Activated T-cell treated with anti-CD3 and anti-CD28 coated beads, Interleukin-2, amount 50 U/mL, for 1 hour (primary cell): Measurements from ENCODE around the gene KRT3.

ENCODE experiments used
- DNase-seq: peaks from one replicate; pipeline ENCODE4 v3.0.0-alpha.2; 2020

The KRT3 gene

DNA sequence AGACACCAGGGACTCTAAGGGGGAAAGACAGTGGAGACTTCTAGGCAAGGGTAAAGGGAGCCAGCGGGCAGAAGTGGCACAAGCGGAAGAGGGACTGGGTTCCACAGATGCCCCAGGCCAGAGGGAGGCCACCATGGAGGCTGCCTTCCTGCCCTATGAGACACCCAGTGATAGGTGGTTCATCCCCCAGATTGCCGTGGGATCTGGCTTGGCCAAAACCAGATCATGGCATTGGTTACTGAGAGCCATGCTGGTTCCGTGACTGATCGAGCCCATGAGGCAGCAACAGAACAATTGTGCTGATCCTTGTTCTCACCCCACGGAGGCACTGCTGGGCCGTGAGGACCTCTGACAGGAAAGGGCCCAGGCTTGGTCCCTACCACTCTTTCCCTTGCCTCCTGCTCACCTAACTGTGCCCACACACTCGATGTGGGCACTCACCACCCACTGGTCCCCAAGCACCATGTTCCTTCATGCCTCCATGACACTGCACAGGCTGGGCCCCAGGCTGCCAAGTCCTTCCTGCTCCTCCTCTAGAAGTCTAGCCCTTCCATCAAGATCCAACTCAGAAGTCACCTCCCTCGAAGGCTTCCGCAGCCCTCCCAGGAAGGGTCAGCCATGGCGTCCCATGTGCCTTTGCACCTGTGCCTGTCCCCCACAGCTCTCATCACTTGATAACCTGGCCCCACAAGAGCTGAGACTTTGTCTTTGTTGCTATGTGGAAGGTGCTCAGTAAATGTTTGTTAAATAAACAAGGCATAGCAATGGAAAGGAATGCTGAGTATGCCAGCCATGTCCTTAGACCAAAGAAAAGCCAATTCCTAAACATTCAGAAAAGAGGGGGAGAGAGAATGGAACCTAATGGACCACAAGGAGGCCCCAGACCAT lies 30.9 kb upstream of the KRT3 start:
- DNase-seq, result no peak

DNA sequence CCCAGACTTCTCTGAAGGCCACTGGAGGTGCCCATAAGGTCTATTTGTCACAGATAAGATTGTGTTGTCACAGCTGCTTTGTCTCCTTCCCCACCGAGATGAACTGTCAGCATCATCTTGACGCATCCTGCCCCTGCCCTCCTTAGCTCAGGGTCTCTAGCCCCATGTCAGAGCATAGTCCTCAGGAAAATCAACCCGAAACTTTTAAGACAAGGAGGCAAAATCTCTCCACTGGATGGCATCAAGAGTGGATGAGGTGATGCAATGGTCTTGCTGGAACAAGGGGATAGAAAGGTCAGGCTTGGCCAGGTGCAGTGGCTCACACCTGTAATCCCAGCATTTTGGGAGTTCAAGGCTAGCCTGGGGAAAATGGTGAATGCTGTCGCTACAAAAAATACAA lies 30.0 kb upstream of the KRT3 start:
- no peak for DNase-seq

DNA sequence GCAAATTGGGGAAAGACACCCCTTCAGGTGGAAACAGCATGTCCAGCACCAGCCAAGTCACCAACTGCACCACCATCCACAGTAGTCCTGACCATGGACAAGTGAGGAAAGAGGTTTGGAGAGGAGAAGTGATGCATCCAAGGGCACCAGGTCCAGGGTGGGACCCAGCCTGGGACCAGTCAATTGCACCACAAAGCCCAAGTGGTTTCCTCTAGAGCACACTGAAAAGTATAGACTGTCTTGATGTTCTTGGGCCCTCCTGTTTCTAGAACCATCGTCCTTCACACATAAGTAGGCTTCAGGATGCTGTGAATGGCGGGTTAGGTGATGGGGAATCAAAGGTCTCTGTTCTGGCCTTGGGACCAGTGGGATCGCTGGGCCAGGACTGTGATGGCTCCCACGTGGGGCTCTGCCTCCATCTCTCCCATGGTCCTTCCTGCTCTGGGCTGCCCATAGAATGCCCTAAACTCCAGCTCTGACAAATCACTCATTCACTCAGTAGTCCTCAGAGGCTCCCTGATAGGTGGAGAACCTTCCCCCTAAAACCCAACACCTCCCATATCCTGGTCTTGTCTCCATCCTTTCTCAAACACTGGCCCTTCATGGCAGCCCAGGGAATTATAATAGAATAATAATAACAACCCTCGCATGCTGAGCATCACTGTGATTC lies 29.0 kb upstream of the KRT3 start:
- no peak for DNase-seq

DNA sequence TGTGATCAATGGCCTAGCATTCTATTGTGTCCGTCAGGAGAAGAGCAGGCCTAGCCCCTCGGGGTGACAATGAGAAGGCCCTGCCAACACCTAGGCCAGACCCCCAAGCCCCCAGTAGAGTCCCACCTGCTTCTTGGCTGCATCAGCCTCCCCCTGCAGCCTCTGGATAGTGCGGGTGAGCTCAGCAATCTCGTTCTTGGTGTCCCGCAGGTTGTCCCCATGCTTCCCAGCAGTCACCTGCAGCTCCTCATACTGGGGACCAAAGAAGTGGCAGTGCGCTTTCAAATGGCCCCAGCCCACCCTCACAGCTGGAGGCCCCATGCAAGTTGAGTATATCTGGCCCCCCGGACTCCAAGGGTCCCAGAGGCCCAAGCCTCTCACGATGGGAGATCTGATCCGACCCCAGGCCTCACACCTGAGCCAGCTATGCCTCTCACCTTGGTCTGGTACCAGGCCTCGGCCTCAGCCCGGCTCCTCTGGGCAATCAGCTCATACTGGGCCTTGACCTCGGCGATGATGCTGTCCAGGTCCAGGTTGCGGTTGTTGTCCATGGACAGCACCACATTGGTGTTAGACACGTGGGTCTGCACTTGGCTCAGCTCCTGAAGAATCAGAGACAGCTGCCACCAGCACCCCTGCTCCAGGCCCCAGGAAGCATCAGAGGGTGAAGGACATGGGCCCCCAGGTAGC lies 28.0 kb upstream of the KRT3 start:
- DNase-seq, result no peak

- DNase-seq, result no peak
Measured at GRCh38 chr12:52822771-52823510, 27.0 kb upstream of the KRT3 start.

DNA sequence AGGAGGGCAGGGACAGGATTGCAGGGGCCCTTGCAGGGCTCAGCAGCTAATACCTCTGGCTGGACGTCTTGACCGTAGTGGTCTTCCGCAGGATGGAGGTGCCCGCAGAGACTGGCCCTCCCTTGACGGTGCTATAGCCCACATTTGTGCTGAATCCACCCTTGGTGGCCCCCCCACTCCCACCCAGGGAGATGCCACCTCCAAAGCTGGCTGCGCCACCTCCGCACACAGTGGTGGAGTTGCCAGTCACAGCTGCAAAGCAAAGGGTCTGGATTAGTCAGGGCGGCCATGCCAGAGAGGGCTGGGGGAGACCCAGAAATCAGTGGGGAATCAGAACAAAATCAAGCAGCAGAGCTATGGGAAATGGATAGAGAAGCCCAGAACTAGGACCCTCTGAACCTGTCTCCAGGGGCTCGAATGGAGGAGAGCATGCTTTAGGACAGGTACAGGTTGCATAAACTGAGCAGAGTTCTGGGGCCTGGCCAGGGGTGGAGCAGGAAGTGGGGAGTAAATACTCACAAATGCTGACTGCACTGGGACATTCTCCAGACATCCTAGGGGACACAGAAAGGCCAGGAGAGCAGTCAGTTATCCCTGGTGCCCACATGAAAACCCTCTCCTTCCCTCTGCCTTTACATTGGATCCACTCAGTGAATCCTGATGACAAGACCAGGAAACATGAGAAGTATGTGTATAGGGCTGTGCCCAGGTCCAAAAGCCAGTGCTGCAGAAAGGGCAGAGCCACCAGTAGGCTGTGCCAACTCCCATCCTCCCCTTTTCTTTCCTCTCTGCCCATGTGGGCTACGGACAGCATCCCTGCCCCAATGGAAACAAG lies 26.1 kb upstream of the KRT3 start:
- no peak for DNase-seq

DNA sequence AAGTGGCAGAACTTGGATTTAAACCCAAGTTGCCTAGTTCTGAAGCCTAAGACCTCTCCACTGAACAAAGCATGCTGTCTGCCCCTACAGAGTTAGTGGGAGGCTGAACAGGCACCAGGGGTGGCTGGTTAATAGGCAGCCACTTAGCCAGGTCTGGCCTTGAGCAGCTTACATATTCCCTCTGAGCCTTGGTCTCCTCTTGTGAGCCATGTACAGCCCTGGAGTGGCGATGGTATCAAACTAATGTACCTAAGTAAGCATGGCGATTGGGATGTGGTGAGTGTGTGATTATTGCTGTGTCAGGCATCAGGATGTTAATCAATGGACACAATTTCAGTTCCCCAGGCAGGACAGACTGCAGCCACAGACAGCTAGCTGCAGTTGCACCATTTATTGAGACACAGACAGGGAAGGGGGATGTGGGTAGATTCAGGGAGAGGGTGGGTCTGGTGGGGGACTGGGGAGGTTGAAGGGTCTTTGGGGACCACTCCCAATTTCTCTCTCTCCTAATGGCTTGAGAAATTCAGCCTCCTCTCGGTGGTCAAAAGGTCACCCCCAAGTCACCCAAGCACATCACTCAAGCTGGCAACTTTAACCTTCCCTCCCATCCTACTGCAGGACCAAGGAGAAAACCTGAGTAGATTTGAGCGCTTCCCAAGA lies 25.3 kb upstream of the KRT3 start:
- DNase-seq, result no peak

GRCh38 chr12:52820521-52820920 lies 24.6 kb upstream of the KRT3 start:
- no peak for DNase-seq

DNA sequence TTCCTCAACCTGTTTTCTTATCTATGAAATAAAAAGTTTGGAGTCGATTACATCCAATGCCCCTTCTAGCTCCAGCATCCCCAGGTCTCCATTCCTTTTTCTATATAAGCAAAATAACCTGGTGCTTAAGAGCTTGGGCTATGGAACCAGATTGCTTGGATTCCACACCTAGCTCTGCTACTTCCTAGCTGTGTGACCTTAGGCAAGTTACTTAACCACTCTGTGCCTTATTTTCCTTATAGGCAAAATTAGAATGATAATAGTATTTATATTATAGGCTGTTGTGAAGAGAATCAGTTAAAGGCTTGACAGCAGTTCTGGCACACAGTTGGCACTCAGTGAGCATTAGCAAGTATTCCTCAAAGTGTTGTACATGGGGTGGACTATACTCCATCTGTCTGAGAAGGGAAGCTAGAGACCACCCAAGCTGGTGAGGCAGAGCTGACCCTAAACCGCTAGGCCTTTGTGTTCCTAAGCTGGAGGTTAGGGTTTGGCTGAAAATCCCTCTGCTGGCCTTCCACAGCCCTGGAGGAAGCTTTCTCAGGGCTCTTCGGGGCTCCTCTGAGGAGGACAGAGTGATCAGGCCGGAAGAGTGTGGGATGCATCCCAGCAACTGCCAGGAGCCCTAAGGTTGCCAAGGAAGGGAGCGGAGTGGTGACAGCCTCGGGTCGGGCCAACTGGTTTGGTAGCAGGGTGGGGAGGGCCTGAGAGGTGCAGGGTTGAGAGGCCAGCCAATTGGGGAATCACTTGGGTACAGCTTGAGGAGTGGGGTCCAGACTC lies 24.0 kb upstream of the KRT3 start:
- no peak for DNase-seq

GRCh38 chr12:52818887-52819420 lies 23.0 kb upstream of the KRT3 start:
- no peak for DNase-seq

GRCh38 chr12:52818388-52818787 lies 22.5 kb upstream of the KRT3 start:
- no peak for DNase-seq

DNA sequence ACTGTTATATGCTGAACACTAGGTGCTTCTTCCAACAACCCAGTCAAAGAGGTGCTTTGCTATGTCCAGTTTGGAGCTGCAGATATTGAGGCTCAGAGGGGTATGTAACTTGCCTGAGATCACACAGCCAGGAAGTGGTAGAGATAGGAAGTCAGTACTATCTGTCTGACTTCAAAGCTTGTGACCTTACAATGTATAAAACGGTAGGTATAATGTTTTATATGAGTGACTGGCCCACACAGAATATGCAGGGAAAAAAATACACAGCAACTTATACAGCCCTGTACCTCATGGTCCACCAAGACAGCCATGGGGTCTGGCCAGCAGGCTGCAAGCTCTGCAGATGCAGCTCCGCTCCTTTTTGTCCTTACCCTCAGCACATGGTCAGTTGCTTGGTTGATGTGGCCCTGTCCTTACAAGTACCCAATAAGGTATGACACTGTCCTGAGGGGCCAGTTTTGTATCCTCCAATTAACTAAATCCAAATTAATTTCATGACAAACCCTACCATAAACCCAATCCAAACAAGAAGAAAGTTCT lies 21.9 kb upstream of the KRT3 start:
- DNase-seq, result no peak

DNA sequence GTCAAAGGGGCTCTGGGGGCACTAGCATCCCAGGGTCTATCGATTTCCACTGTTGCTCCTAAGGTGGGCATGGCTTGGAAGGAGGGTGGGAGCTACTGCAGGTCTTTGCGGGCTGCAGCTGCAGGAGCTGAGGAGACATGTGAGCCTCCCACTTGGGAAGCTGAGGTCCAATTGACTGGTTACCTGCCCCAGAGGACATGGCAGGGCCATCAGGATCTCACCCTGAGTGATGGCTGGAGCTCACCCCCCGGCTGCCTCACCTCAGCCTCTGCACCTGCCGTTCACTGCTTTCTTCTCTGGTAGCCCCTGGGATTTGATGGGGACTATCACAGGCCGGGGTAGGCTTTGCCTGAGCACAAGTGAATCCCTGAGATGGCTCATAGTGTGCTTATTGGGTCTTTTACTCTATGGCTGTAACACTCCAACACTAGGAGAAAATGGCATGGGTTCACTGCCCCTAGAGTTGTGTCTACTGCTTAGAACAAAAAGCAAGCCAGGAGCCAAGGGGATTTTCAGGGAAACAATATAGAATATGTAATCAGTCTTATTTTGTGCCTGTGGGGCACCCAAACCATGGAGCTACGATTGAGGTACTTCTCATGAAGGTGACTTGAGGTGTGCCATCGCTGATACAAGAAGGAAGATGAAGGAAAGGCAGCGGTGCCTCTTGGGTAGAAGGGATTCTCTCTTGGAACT lies 21.2 kb upstream of the KRT3 start:
- no peak for DNase-seq

DNA sequence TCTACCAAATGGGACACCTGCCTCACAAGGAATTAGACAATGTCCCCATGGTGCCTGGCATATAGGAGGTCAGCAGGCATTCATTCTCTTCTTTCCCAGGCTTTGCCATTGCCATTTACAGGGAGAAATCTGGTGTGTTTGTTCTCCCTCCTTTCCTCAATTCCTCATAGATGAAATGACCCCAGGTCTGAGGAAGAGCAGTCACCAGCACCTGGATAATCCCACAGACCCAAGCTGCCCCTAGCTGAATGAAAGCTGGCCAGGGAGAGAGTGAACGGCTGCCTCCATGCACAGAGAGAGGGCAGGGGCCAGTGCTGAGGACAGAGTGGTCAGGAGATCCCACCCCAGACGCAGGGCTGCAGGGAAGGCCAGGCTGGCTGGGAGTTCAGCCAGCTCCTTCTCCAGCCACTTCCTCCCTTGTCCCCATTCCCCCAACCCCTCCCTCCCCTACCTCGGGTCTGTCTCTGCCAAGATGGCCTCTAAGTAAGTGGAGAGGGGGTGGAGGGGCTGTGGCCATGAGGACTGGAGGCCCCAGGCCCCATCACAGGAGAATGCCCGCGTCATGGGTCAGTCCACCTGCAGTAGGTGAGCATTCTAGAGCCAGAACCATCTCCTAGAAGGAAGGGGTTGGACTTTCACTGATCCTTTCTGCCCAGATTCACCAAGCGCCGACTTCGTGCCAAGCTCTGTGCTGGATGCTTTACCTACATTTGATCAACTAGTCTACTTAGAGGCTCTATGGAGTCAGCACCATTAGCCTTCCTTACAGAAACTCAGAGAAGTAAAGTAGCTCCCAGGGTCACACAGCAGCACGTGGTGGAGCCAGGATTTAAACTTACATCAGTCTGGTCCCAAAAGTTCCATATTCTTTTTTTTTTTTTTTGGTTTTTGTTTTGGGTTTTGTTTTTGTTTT lies 20.0 kb upstream of the KRT3 start:
- no peak for DNase-seq

DNA sequence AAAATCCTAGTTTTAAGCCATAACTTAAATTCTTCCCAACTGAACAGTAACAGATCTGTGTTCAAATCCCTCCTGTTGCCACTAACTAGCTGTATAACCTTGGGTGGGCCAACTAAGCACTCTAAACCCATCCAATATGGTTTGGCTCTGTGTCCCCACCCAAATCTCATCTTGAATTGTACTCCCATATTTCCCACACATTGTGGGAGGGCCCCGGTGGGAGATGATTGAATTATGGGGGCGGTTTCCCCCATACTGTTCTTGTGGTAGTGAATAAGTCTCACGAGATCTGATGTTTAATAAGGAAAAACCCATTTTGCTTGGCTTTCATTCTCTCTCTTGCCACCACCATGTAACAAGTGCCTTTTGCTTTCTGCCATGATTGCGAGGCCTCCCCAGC lies 19.2 kb upstream of the KRT3 start:
- DNase-seq, result no peak

DNA sequence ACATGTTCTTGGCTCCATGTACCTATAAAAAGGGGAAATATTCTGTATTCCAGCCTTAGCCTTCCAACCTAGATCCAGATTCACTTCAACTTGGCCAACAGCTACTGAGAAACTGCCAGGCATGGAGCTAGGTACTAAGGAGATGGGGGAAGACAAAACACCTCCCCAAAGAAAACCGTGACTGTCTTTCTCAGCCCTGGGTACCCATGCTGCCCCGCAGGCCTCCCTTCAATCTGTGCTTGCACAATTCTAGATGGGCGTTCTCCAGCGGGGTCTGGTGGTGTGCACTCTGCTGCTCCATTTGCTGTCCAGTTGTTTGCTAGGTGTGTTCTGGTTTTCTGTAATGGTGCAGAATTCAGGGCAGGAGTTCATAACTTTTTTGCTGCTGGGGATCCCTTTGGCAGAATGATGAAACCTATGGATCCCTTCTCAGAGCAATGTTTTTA lies 18.8 kb upstream of the KRT3 start:
- DNase-seq, result no peak

DNA sequence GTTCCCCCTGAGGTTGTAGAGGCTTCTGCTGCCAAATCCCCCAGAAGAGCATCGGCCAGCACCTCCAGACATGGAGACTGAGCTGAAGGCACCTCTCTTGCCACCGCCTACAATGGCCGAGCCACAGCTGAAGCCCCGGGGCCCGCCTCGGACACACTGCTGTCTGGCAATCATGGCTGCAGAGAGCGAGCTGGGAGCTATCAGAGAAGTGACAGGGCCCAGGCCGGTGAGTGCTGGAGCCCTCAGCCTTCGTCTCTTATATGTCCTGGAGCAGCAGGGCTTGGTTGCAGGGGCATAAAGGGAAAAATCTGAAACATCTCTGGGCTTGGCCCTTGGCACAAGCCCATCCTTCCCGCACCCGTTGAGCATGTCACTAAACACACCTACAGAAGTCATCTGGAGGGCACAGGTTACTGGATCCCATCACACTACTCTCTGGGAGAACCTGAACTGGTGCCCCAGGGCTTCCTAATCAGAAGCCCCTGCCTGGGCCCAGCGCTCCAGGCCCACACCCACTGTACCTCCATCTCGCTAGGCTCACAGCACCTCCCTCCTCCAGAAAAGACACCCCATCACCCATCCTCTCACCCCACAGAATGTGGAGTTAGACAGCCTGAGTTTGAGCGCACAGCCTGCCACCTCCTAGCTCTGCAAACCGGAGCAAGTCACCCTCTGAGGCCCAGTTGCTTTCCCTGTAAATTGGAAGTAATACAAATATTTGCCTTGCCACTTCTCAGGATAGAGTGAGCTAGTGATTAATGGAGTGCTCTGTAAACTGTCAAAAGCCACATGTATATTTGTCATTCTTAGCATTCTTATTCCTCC lies 18.2 kb upstream of the KRT3 start, which contains the start of gene KRT4:
TSS of gene KRT4 (minus strand) at position 232 of the 825 bp plus-strand sequence. CDS start at position 174, 58 bp downstream.
- DNase-seq, result no peak
